ENCODE data around the gene RAB7B. TPM values are rescaled to one million over a fixed set of nuclear protein-coding genes. Genes with fewer than 3 reads are reported as not detected.

RAB7B gene
- total RNA-seq, 1 donor from 2014 or later = 0.78 TPM

- Mint-ChIP-seq H3K27me3 (ENCODE audit: unreplicated experiment) (peaks cover 58% of the 10 kb centered on the region), H3K36me3 (ENCODE audit: unreplicated experiment) (no peaks in the 10 kb centered on the region), H3K9me3 (ENCODE audit: unreplicated experiment) (no peaks in the 10 kb centered on the region), H3K27ac (ENCODE audit: unreplicated experiment) (no peak within 1 kb of the TSS), H3K4me1 (ENCODE audit: unreplicated experiment) (no peaks in the 10 kb centered on the region), H3K4me3 (ENCODE audit: unreplicated experiment) (no peak within 1 kb of the TSS)
- no peak for DNase-seq (ENCODE audit: extremely low spot score, unreplicated experiment)
- no peak for TF ChIP-seq CTCF (IDR thresholded peaks at IDR 0.05)
Observed at GRCh38 chr1:205943245-205943644, 60.0 kb downstream of the RAB7B start, which contains the start of gene SLC26A9. Gene SLC26A9, minus strand, starts transcription at chr1:205943456. Its CDS starts 7,636 bp downstream, at chr1:205935820.

- TF ChIP-seq CTCF (IDR thresholded peaks at IDR 0.05) = no peak
- no peak overlapping the region for H3K4me3 Mint-ChIP-seq (ENCODE audit: unreplicated experiment)
- H3K27ac Mint-ChIP-seq (ENCODE audit: unreplicated experiment) = no peak overlapping the region
- no peaks in the 10 kb centered on the region for H3K9me3 Mint-ChIP-seq (ENCODE audit: unreplicated experiment)
- no peaks in the 10 kb centered on the region for H3K36me3 Mint-ChIP-seq (ENCODE audit: unreplicated experiment)
- DNase-seq (ENCODE audit: extremely low spot score, unreplicated experiment) = no peak
- no peaks in the 10 kb centered on the region for H3K4me1 Mint-ChIP-seq (ENCODE audit: unreplicated experiment)
- peaks cover 58% of the 10 kb centered on the region for H3K27me3 Mint-ChIP-seq (ENCODE audit: unreplicated experiment)
Observed at GRCh38 chr1:205942631-205943159, 60.5 kb downstream of the RAB7B start.

- no peak overlapping the region for H3K4me3 Mint-ChIP-seq (ENCODE audit: unreplicated experiment)
- H3K27me3 Mint-ChIP-seq (ENCODE audit: unreplicated experiment) = peaks cover 47% of the 10 kb centered on the region
- no peak for DNase-seq (ENCODE audit: extremely low spot score, unreplicated experiment)
- no peaks in the 10 kb centered on the region for H3K4me1 Mint-ChIP-seq (ENCODE audit: unreplicated experiment)
- no peak overlapping the region for H3K27ac Mint-ChIP-seq (ENCODE audit: unreplicated experiment)
- H3K36me3 Mint-ChIP-seq (ENCODE audit: unreplicated experiment) = no peaks in the 10 kb centered on the region
- TF ChIP-seq CTCF (IDR thresholded peaks at IDR 0.05) = no peak
- H3K9me3 Mint-ChIP-seq (ENCODE audit: unreplicated experiment) = no peaks in the 10 kb centered on the region
Observed at GRCh38 chr1:205940710-205941109, 62.5 kb downstream of the RAB7B start.

GRCh38 chr1:205939690-205940330 is 63.4 kb downstream of the RAB7B start:
- no peak for TF ChIP-seq CTCF (IDR thresholded peaks at IDR 0.05)
- no peaks in the 10 kb centered on the region for H3K4me1 Mint-ChIP-seq (ENCODE audit: unreplicated experiment)
- no peak for DNase-seq (ENCODE audit: extremely low spot score, unreplicated experiment)
- H3K4me3 Mint-ChIP-seq (ENCODE audit: unreplicated experiment) = no peak overlapping the region
- H3K27me3 Mint-ChIP-seq (ENCODE audit: unreplicated experiment) = peaks cover 38% of the 10 kb centered on the region
- H3K9me3 Mint-ChIP-seq (ENCODE audit: unreplicated experiment) = no peaks in the 10 kb centered on the region
- H3K36me3 Mint-ChIP-seq (ENCODE audit: unreplicated experiment) = no peaks in the 10 kb centered on the region
- no peak overlapping the region for H3K27ac Mint-ChIP-seq (ENCODE audit: unreplicated experiment)

GRCh38 chr1:205938682-205939081 is 64.5 kb downstream of the RAB7B start:
- no peak for DNase-seq (ENCODE audit: extremely low spot score, unreplicated experiment)
- TF ChIP-seq CTCF (IDR thresholded peaks at IDR 0.05) = no peak
- no peaks in the 10 kb centered on the region for H3K4me1 Mint-ChIP-seq (ENCODE audit: unreplicated experiment)
- peaks cover 32% of the 10 kb centered on the region for H3K27me3 Mint-ChIP-seq (ENCODE audit: unreplicated experiment)
- H3K27ac Mint-ChIP-seq (ENCODE audit: unreplicated experiment) = no peak overlapping the region
- no peak overlapping the region for H3K4me3 Mint-ChIP-seq (ENCODE audit: unreplicated experiment)
- H3K9me3 Mint-ChIP-seq (ENCODE audit: unreplicated experiment) = no peaks in the 10 kb centered on the region
- H3K36me3 Mint-ChIP-seq (ENCODE audit: unreplicated experiment) = no peaks in the 10 kb centered on the region
